Measurements from ENCODE around the gene SF3B3. TPM values are rescaled to one million over a fixed set of nuclear protein-coding genes. Genes with fewer than 3 reads are reported as not detected.

The SF3B3 gene
- total RNA-seq, 1 experiment from 2014 or later, result 475 TPM

DNA sequence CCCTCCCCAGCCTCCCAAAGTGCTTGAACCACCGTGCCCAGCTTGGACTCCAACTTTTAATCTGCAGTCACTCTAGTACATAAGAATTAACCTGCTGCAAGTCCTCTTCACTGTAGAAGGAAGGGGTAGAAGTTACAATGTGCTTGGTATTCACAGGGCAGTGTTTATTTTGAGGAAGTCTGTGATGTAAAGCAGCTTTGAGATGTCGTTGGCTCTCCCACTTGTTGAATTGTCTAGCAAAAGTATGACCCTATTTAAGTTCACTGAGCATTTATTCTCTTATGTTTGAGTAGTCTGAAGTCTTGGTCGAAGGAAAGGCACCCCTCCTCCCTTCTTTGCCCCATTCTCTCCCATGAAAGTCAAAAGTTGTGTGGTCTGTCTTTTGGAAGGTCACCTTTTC is 28.2 kb downstream of the SF3B3 start (continued):
- TF ChIP-seq, protein P1, sequence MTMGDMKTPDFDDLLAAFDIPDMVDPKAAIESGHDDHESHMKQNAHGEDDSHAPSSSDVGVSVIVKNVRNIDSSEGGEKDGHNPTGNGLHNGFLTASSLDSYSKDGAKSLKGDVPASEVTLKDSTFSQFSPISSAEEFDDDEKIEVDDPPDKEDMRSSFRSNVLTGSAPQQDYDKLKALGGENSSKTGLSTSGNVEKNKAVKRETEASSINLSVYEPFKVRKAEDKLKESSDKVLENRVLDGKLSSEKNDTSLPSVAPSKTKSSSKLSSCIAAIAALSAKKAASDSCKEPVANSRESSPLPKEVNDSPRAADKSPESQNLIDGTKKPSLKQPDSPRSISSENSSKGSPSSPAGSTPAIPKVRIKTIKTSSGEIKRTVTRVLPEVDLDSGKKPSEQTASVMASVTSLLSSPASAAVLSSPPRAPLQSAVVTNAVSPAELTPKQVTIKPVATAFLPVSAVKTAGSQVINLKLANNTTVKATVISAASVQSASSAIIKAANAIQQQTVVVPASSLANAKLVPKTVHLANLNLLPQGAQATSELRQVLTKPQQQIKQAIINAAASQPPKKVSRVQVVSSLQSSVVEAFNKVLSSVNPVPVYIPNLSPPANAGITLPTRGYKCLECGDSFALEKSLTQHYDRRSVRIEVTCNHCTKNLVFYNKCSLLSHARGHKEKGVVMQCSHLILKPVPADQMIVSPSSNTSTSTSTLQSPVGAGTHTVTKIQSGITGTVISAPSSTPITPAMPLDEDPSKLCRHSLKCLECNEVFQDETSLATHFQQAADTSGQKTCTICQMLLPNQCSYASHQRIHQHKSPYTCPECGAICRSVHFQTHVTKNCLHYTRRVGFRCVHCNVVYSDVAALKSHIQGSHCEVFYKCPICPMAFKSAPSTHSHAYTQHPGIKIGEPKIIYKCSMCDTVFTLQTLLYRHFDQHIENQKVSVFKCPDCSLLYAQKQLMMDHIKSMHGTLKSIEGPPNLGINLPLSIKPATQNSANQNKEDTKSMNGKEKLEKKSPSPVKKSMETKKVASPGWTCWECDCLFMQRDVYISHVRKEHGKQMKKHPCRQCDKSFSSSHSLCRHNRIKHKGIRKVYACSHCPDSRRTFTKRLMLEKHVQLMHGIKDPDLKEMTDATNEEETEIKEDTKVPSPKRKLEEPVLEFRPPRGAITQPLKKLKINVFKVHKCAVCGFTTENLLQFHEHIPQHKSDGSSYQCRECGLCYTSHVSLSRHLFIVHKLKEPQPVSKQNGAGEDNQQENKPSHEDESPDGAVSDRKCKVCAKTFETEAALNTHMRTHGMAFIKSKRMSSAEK (CRISPR knock-in tag; IDR thresholded peaks at IDR 0.05; ENCODE audit: borderline replicate concordance), result no peak
- TF ChIP-seq TEAD4 (CRISPR knock-in tag; IDR thresholded peaks at IDR 0.05), result no peak
- TF ChIP-seq, protein P2, sequence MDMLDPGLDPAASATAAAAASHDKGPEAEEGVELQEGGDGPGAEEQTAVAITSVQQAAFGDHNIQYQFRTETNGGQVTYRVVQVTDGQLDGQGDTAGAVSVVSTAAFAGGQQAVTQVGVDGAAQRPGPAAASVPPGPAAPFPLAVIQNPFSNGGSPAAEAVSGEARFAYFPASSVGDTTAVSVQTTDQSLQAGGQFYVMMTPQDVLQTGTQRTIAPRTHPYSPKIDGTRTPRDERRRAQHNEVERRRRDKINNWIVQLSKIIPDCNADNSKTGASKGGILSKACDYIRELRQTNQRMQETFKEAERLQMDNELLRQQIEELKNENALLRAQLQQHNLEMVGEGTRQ (CRISPR knock-in tag; IDR thresholded peaks at IDR 0.05), result no peak
- TF ChIP-seq OVOL2 (CRISPR knock-in tag; IDR thresholded peaks at IDR 0.05; ENCODE audit: borderline replicate concordance), result no peak
- no peak for TF ChIP-seq ZNF423 (CRISPR knock-in tag; IDR thresholded peaks at IDR 0.05)
- TF ChIP-seq, protein P3, sequence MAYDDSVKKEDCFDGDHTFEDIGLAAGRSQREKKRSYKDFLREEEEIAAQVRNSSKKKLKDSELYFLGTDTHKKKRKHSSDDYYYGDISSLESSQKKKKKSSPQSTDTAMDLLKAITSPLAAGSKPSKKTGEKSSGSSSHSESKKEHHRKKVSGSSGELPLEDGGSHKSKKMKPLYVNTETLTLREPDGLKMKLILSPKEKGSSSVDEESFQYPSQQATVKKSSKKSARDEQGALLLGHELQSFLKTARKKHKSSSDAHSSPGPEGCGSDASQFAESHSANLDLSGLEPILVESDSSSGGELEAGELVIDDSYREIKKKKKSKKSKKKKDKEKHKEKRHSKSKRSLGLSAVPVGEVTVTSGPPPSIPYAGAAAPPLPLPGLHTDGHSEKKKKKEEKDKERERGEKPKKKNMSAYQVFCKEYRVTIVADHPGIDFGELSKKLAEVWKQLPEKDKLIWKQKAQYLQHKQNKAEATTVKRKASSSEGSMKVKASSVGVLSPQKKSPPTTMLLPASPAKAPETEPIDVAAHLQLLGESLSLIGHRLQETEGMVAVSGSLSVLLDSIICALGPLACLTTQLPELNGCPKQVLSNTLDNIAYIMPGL (CRISPR knock-in tag; IDR thresholded peaks at IDR 0.05), result no peak

- TF ChIP-seq ZNF219 (CRISPR knock-in tag; IDR thresholded peaks at IDR 0.05; ENCODE audit: borderline replicate concordance) (no peak), TCF7 (CRISPR knock-in tag; IDR thresholded peaks at IDR 0.05; ENCODE audit: low read depth) (no peak), ZNF671 (CRISPR knock-in tag; IDR thresholded peaks at IDR 0.05) (no peak), KAT7 (CRISPR knock-in tag; IDR thresholded peaks at IDR 0.05; ENCODE audit: borderline replicate concordance) (no peak), NFYB (CRISPR knock-in tag; conservative IDR thresholded peaks at IDR 0.05; ENCODE audit: low read depth) (no peak), ESRRA (CRISPR knock-in tag; IDR thresholded peaks at IDR 0.05; ENCODE audit: borderline replicate concordance) (no peak), RORB (CRISPR knock-in tag; IDR thresholded peaks at IDR 0.05) (no peak), ATF2 (CRISPR knock-in tag; IDR thresholded peaks at IDR 0.05; ENCODE audit: borderline replicate concordance, low read depth) (no peak), ZNF263 (CRISPR knock-in tag; IDR thresholded peaks at IDR 0.05; ENCODE audit: low read depth) (no peak), SMAD3 (CRISPR knock-in tag; IDR thresholded peaks at IDR 0.05; ENCODE audit: borderline replicate concordance) (no peak), CDX4 (CRISPR knock-in tag; IDR thresholded peaks at IDR 0.05; ENCODE audit: borderline replicate concordance) (no peak), GABPB1 (CRISPR knock-in tag; IDR thresholded peaks at IDR 0.05) (no peak)
- TF ChIP-seq, protein P4, sequence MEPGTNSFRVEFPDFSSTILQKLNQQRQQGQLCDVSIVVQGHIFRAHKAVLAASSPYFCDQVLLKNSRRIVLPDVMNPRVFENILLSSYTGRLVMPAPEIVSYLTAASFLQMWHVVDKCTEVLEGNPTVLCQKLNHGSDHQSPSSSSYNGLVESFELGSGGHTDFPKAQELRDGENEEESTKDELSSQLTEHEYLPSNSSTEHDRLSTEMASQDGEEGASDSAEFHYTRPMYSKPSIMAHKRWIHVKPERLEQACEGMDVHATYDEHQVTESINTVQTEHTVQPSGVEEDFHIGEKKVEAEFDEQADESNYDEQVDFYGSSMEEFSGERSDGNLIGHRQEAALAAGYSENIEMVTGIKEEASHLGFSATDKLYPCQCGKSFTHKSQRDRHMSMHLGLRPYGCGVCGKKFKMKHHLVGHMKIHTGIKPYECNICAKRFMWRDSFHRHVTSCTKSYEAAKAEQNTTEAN (CRISPR knock-in tag; IDR thresholded peaks at IDR 0.05), result no peak
- H3K36me3 Mint-ChIP-seq, result peaks cover 87% of the 10 kb centered on the region
- no peak overlapping the region for H3K27ac Mint-ChIP-seq
- no peaks in the 10 kb centered on the region for H3K9me3 Mint-ChIP-seq
- ChIA-PET POLR2A (no interaction called here), CTCF (no interaction called here)
- H3K27me3 Mint-ChIP-seq (ENCODE audit: low read depth), result no peaks in the 10 kb centered on the region
- ATAC-seq (no peak), DNase-seq (ENCODE audit: low spot score) (no peak)
- H3K4me3 Mint-ChIP-seq, result no peak overlapping the region
- H3K4me1 Mint-ChIP-seq, result peaks cover 6% of the 10 kb centered on the region
Measured at GRCh38 chr16:70552675-70553074, 29.1 kb downstream of the SF3B3 start.
